A673 (cell line): ENCODE data around the gene PADI1. TPM values are rescaled to one million over a fixed set of nuclear protein-coding genes. Genes with fewer than 3 reads are reported as not detected.

ENCODE experiments used
- BruUV-seq: library from RNA; stranded (reverse); fragments of 400-500 nt; replicated peaks from 2 replicates; lab custom pipeline; 2021; lab: Mats Ljungman, UMichigan
- CTCF ChIA-PET: fragments of 300-600 bp; sonication (Branson Sonifier 250); formaldehyde crosslinking; loops from one replicate; lab custom pipeline; 2022; ENCODE audit warnings: antibody characterized with exemption; lab: Charles Lee
- POLR2A ChIA-PET: fragments of 300-600 bp; sonication (Branson Sonifier 250); formaldehyde crosslinking; loops from one replicate; lab custom pipeline; 2022; ENCODE audit warnings: antibody characterized with exemption; ENCODE audit not compliant: low non-redundant PET; lab: Charles Lee
- DNase-seq: peaks from one replicate; pipeline ENCODE4 v3.0.0-alpha.2; 2015; ENCODE audit warnings: low spot score
- H3K27ac ChIP-seq: fragments of 200-600 bp; sonication (generic); 2 replicates; pipeline ENCODE4 v1.5.1; 2016; ENCODE audit warnings: mixed run types, low read depth, mild to moderate bottlenecking, mixed read lengths, antibody characterized with exemption, low read length; ENCODE audit not compliant: poor library complexity, severe bottlenecking
- H3K27me3 ChIP-seq: fragments of 200-600 bp; sonication (generic); replicated peaks from 2 replicates; pipeline ENCODE4 v1.6.1; 2017; ENCODE audit warnings: mixed run types, low read depth, mild to moderate bottlenecking, mixed read lengths, antibody characterized with exemption, low read length; ENCODE audit not compliant: insufficient read depth, poor library complexity
- H3K36me3 ChIP-seq: fragments of 200-600 bp; sonication (generic); 2 replicates; pipeline ENCODE4 v1.6.1; 2016; ENCODE audit warnings: mixed run types, mild to moderate bottlenecking, mixed read lengths, antibody characterized with exemption, low read length; ENCODE audit not compliant: insufficient read depth, poor library complexity, severe bottlenecking
- H3K4me1 ChIP-seq: fragments of 200-600 bp; sonication (generic); 2 replicates; pipeline ENCODE4 v1.6.1; 2017; ENCODE audit warnings: mixed run types, mild to moderate bottlenecking, mixed read lengths, antibody characterized with exemption, low read length; ENCODE audit not compliant: insufficient read depth, poor library complexity, severe bottlenecking
- H3K4me3 ChIP-seq: fragments of 200-600 bp; sonication (generic); 2 replicates; pipeline ENCODE4 v1.5.1; 2016; ENCODE audit warnings: low read depth, mixed run types, mild to moderate bottlenecking, mixed read lengths, low read length; ENCODE audit not compliant: poor library complexity, severe bottlenecking
- H3K9me3 ChIP-seq: fragments of 200-600 bp; sonication (generic); 2 replicates; pipeline ENCODE4 v1.6.1; 2016; ENCODE audit warnings: mixed run types, low read depth, mild to moderate bottlenecking, mixed read lengths, antibody characterized with exemption, low read length; ENCODE audit not compliant: poor library complexity, severe bottlenecking
- CTCF ChIP-seq: fragments of 300-800, 200-600 bp; sonication (generic); conservative IDR thresholded peaks from 2 replicates; pipeline ENCODE4 v1.5.1; 2017; ENCODE audit warnings: low read depth, mild to moderate bottlenecking, antibody characterized with exemption, low read length, moderate library complexity, mixed read lengths
- EZH2 ChIP-seq: fragments of 200-600 bp; sonication (generic); IDR thresholded peaks from 2 replicates; pipeline ENCODE4 v1.6.1; 2017; ENCODE audit warnings: borderline replicate concordance, low read depth, mild to moderate bottlenecking, mixed read lengths, antibody characterized with exemption, low read length; ENCODE audit not compliant: poor library complexity, severe bottlenecking
- intact Hi-C: fragments of 100-400 bp; cut with micrococcal nuclease; formaldehyde crosslinking; loops from one replicate; pipeline ENCODE4 v1.10.0; 2022; ENCODE audit not compliant: unreplicated experiment
- total RNA-seq: library from RNA; stranded (reverse); gene quantifications from 2 replicates; pipeline ENCODE4 v1.2.3, GENCODE V29; 2021

The PADI1 gene
- total RNA-seq, 1 experiment from 2014 or later = 0.56 TPM

- Histone ChIP-seq H3K9me3 (no peaks in the 10 kb centered on the region), H3K27ac (no peak overlapping the region), H3K4me1 (no peaks in the 10 kb centered on the region), H3K36me3 (no peaks in the 10 kb centered on the region), H3K4me3 (no peak overlapping the region), H3K27me3 (no peaks in the 10 kb centered on the region)
- BruUV-seq = no TSS peak
- POLR2A ChIA-PET = no interaction called here
- CTCF ChIA-PET = no interaction called here
- intact Hi-C loops = no loop called here
- TF ChIP-seq EZH2 = no peak
- no peak for TF ChIP-seq CTCF
- no peak for DNase-seq
Observed at GRCh38 chr1:17220287-17220686, 15.4 kb downstream of the PADI1 start.

GRCh38 chr1:17222557-17222956, 17.6 kb downstream of the PADI1 start:
- no peak overlapping the region for H3K4me3 ChIP-seq
- DNase-seq = no peak
- no peaks in the 10 kb centered on the region for H3K9me3 ChIP-seq
- BruUV-seq = no TSS peak
- H3K4me1 ChIP-seq = no peaks in the 10 kb centered on the region
- POLR2A ChIA-PET = no interaction called here
- CTCF ChIA-PET = no interaction called here
- no peak overlapping the region for H3K27ac ChIP-seq
- no peaks in the 10 kb centered on the region for H3K27me3 ChIP-seq
- no peak for TF ChIP-seq EZH2
- no peak for TF ChIP-seq CTCF
- no peaks in the 10 kb centered on the region for H3K36me3 ChIP-seq
- intact Hi-C loops = no loop called here

- Histone ChIP-seq H3K27ac (no peak overlapping the region), H3K9me3 (no peaks in the 10 kb centered on the region), H3K27me3 (no peaks in the 10 kb centered on the region), H3K4me3 (no peak overlapping the region), H3K36me3 (no peaks in the 10 kb centered on the region), H3K4me1 (no peaks in the 10 kb centered on the region)
- ChIA-PET CTCF (no interaction called here), POLR2A (no interaction called here)
- intact Hi-C loops = no loop called here
- no TSS peak for BruUV-seq
- no peak for DNase-seq
- no peak for TF ChIP-seq CTCF
- no peak for TF ChIP-seq EZH2
Observed at GRCh38 chr1:17224434-17224833, 19.5 kb downstream of the PADI1 start.
